Hepatocyte (in vitro differentiated cells): ENCODE results near the gene ANKRD11.

Source experiments
- CTCF ChIP-seq: fragments of 200-600 bp; sonication (generic); IDR thresholded peaks from 2 replicates; pipeline ENCODE4 v1.5.1; 2016; ENCODE audit warnings: antibody characterized with exemption, mild to moderate bottlenecking; ENCODE audit not compliant: poor library complexity
- EZH2 ChIP-seq: fragments of 200-600 bp; sonication (generic); IDR thresholded peaks from 2 replicates; pipeline ENCODE4 v1.6.1; 2016; ENCODE audit warnings: antibody characterized with exemption, mild to moderate bottlenecking, borderline replicate concordance
- EZH2phosphoT487 ChIP-seq: fragments of 200-600 bp; sonication (generic); IDR thresholded peaks from one replicate; pipeline ENCODE4 v1.6.1; 2018; ENCODE audit warnings: antibody characterized with exemption, mild to moderate bottlenecking, low read depth, moderate library complexity; ENCODE audit not compliant: unreplicated experiment, severe bottlenecking

- TF ChIP-seq EZH2phosphoT487 (no peak), EZH2 (no peak), CTCF (no peak)
Measured at GRCh38 chr16:89313583-89313982, 176.8 kb downstream of the ANKRD11 start.
